ENCODE results near the gene ZNF827.

Gene ZNF827

GRCh38 chr4:145735347-145735675, 203.3 kb downstream of the ZNF827 start:
- Histone ChIP-seq H3K4me1 (ENCODE audit: insufficient read depth, low read length) (peaks cover 21% of the 10 kb centered on the region), H3K27ac (ENCODE audit: low read length) (no peak overlapping the region), H3K9me3 (ENCODE audit: insufficient read depth, low read depth, low read length) (no peaks in the 10 kb centered on the region), H3K4me3 (ENCODE audit: low read length) (no peak overlapping the region), H3K27me3 (ENCODE audit: insufficient read depth, low read length) (no peaks in the 10 kb centered on the region), H3K9ac (ENCODE audit: low read depth, low read length) (no peak overlapping the region), H3K36me3 (ENCODE audit: insufficient read depth, low read depth, low read length) (no peaks in the 10 kb centered on the region)

- Histone ChIP-seq H3K4me3 (ENCODE audit: low read length) (no peak overlapping the region), H3K9ac (ENCODE audit: low read depth, low read length) (no peak overlapping the region), H3K36me3 (ENCODE audit: insufficient read depth, low read depth, low read length) (no peaks in the 10 kb centered on the region), H3K9me3 (ENCODE audit: insufficient read depth, low read depth, low read length) (no peaks in the 10 kb centered on the region), H3K4me1 (ENCODE audit: insufficient read depth, low read length) (peaks cover 21% of the 10 kb centered on the region), H3K27me3 (ENCODE audit: insufficient read depth, low read length) (no peaks in the 10 kb centered on the region), H3K27ac (ENCODE audit: low read length) (no peak overlapping the region)
These were observed 203.9 kb downstream of the ZNF827 start for GRCh38 chr4:145734576-145735346.

GRCh38 chr4:145734031-145734430, 204.6 kb downstream of the ZNF827 start:
- no peaks in the 10 kb centered on the region for H3K36me3 ChIP-seq (ENCODE audit: insufficient read depth, low read depth, low read length)
- peak overlapping the region; percentile 61; the same call in 1 of the 2 replicates for H3K4me3 ChIP-seq (ENCODE audit: low read length)
- peak overlapping the region; percentile 84; the same call in 1 of the 2 replicates for H3K9ac ChIP-seq (ENCODE audit: low read depth, low read length)
- H3K9me3 ChIP-seq (ENCODE audit: insufficient read depth, low read depth, low read length) = no peaks in the 10 kb centered on the region
- H3K27me3 ChIP-seq (ENCODE audit: insufficient read depth, low read length) = no peaks in the 10 kb centered on the region
- H3K27ac ChIP-seq (ENCODE audit: low read length) = no peak overlapping the region
- H3K4me1 ChIP-seq (ENCODE audit: insufficient read depth, low read length) = peaks cover 21% of the 10 kb centered on the region

GRCh38 chr4:145732895-145733880, 205.4 kb downstream of the ZNF827 start:
- H3K27me3 ChIP-seq (ENCODE audit: insufficient read depth, low read length) = no peaks in the 10 kb centered on the region
- H3K4me3 ChIP-seq (ENCODE audit: low read length) = peak overlapping the region; percentile 61; the same call in 1 of the 2 replicates
- peak overlapping the region; percentile 62 for H3K27ac ChIP-seq (ENCODE audit: low read length)
- no peaks in the 10 kb centered on the region for H3K9me3 ChIP-seq (ENCODE audit: insufficient read depth, low read depth, low read length)
- H3K4me1 ChIP-seq (ENCODE audit: insufficient read depth, low read length) = peaks cover 21% of the 10 kb centered on the region
- peak overlapping the region; percentile 85; the same call in 1 of the 2 replicates for H3K9ac ChIP-seq (ENCODE audit: low read depth, low read length)
- H3K36me3 ChIP-seq (ENCODE audit: insufficient read depth, low read depth, low read length) = no peaks in the 10 kb centered on the region

- no peaks in the 10 kb centered on the region for H3K9me3 ChIP-seq (ENCODE audit: insufficient read depth, low read depth, low read length)
- no peaks in the 10 kb centered on the region for H3K36me3 ChIP-seq (ENCODE audit: insufficient read depth, low read depth, low read length)
- H3K27me3 ChIP-seq (ENCODE audit: insufficient read depth, low read length) = no peaks in the 10 kb centered on the region
- H3K27ac ChIP-seq (ENCODE audit: low read length) = peak overlapping the region; percentile 73
- H3K4me1 ChIP-seq (ENCODE audit: insufficient read depth, low read length) = peaks cover 21% of the 10 kb centered on the region
- peak overlapping the region; percentile 85; the same call in 1 of the 2 replicates for H3K9ac ChIP-seq (ENCODE audit: low read depth, low read length)
- peak overlapping the region; percentile 62 for H3K4me3 ChIP-seq (ENCODE audit: low read length)
These were observed 206.4 kb downstream of the ZNF827 start for GRCh38 chr4:145732001-145732815.

GRCh38 chr4:145731028-145731427, 207.6 kb downstream of the ZNF827 start:
- Histone ChIP-seq H3K4me3 (ENCODE audit: low read length) (no peak overlapping the region), H3K9ac (ENCODE audit: low read depth, low read length) (no peak overlapping the region), H3K4me1 (ENCODE audit: insufficient read depth, low read length) (peaks cover 21% of the 10 kb centered on the region), H3K36me3 (ENCODE audit: insufficient read depth, low read depth, low read length) (no peaks in the 10 kb centered on the region), H3K27ac (ENCODE audit: low read length) (no peak overlapping the region), H3K9me3 (ENCODE audit: insufficient read depth, low read depth, low read length) (no peaks in the 10 kb centered on the region), H3K27me3 (ENCODE audit: insufficient read depth, low read length) (no peaks in the 10 kb centered on the region)

GRCh38 chr4:145730026-145730425, 208.6 kb downstream of the ZNF827 start:
- no peak overlapping the region for H3K27ac ChIP-seq (ENCODE audit: low read length)
- H3K36me3 ChIP-seq (ENCODE audit: insufficient read depth, low read depth, low read length) = no peaks in the 10 kb centered on the region
- no peak overlapping the region for H3K9ac ChIP-seq (ENCODE audit: low read depth, low read length)
- H3K27me3 ChIP-seq (ENCODE audit: insufficient read depth, low read length) = no peaks in the 10 kb centered on the region
- H3K9me3 ChIP-seq (ENCODE audit: insufficient read depth, low read depth, low read length) = no peaks in the 10 kb centered on the region
- H3K4me1 ChIP-seq (ENCODE audit: insufficient read depth, low read length) = peaks cover 14% of the 10 kb centered on the region
- H3K4me3 ChIP-seq (ENCODE audit: low read length) = no peak overlapping the region

GRCh38 chr4:145723336-145723735, 215.3 kb downstream of the ZNF827 start:
- Histone ChIP-seq H3K9me3 (ENCODE audit: insufficient read depth, low read depth, low read length) (peaks cover 5% of the 10 kb centered on the region; the same call in 1 of the 2 replicates), H3K27ac (ENCODE audit: low read length) (no peak overlapping the region), H3K27me3 (ENCODE audit: insufficient read depth, low read length) (no peaks in the 10 kb centered on the region), H3K36me3 (ENCODE audit: insufficient read depth, low read depth, low read length) (no peaks in the 10 kb centered on the region), H3K4me1 (ENCODE audit: insufficient read depth, low read length) (peaks cover 2% of the 10 kb centered on the region; the same call in 1 of the 2 replicates), H3K9ac (ENCODE audit: low read depth, low read length) (no peak overlapping the region), H3K4me3 (ENCODE audit: low read length) (no peak overlapping the region)

- Histone ChIP-seq H3K4me1 (ENCODE audit: insufficient read depth, low read length) (peaks cover 2% of the 10 kb centered on the region; the same call in 1 of the 2 replicates), H3K9ac (ENCODE audit: low read depth, low read length) (no peak overlapping the region), H3K4me3 (ENCODE audit: low read length) (no peak overlapping the region), H3K9me3 (ENCODE audit: insufficient read depth, low read depth, low read length) (peaks cover 5% of the 10 kb centered on the region; the same call in 1 of the 2 replicates), H3K36me3 (ENCODE audit: insufficient read depth, low read depth, low read length) (no peaks in the 10 kb centered on the region), H3K27ac (ENCODE audit: low read length) (no peak overlapping the region), H3K27me3 (ENCODE audit: insufficient read depth, low read length) (no peaks in the 10 kb centered on the region)
These were observed 216.1 kb downstream of the ZNF827 start for GRCh38 chr4:145722561-145722960.

GRCh38 chr4:145720656-145721055, 218.0 kb downstream of the ZNF827 start:
- no peak overlapping the region for H3K27ac ChIP-seq (ENCODE audit: low read length)
- no peak overlapping the region for H3K9ac ChIP-seq (ENCODE audit: low read depth, low read length)
- peaks cover 5% of the 10 kb centered on the region; the same call in 1 of the 2 replicates for H3K9me3 ChIP-seq (ENCODE audit: insufficient read depth, low read depth, low read length)
- H3K4me3 ChIP-seq (ENCODE audit: low read length) = no peak overlapping the region
- peaks cover 4% of the 10 kb centered on the region; the same call in 1 of the 2 replicates for H3K4me1 ChIP-seq (ENCODE audit: insufficient read depth, low read length)
- no peaks in the 10 kb centered on the region for H3K36me3 ChIP-seq (ENCODE audit: insufficient read depth, low read depth, low read length)
- H3K27me3 ChIP-seq (ENCODE audit: insufficient read depth, low read length) = no peaks in the 10 kb centered on the region

All from iPS-20b (cell line).